Panc1 (cell line): ENCODE measurements around the gene SCG2. TPM values are rescaled to one million over a fixed set of nuclear protein-coding genes. Genes with fewer than 3 reads are reported as not detected.

Experiments used
- ATAC-seq: fragments of 200-7000 bp; cut with Tn5 transposase; 2 replicates; pipeline ENCODE4 v1.9.1; 2020; ENCODE audit warnings: mild to moderate bottlenecking, moderate library complexity
- BruUV-seq: library from RNA; stranded (reverse); fragments of 400-500 nt; replicated peaks from 2 replicates; lab custom pipeline; 2021; lab: Mats Ljungman, UMichigan
- CTCF ChIA-PET: fragments of 300-600 bp; sonication (Branson Sonifier 250); formaldehyde crosslinking; loops from one replicate; lab custom pipeline; 2022; ENCODE audit warnings: antibody characterized with exemption; lab: Charles Lee
- POLR2A ChIA-PET: fragments of 300-600 bp; sonication (Branson Sonifier 250); formaldehyde crosslinking; loops from one replicate; lab custom pipeline; 2022; ENCODE audit warnings: antibody characterized with exemption; lab: Charles Lee
- DNase-seq: peaks from one replicate; pipeline ENCODE4 v3.0.0-alpha.2; 2010; ENCODE audit warnings: low read depth, low spot score
- H3K27ac ChIP-seq: 2 replicates; pipeline ENCODE4 v1.5.1; 2011; ENCODE audit warnings: mild to moderate bottlenecking, low read length, inconsistent platforms
- H3K27me3 ChIP-seq: fragments of 200-500 bp; sonication (Bioruptor generic); 2 replicates; pipeline ENCODE4 v1.6.0; 2014; ENCODE audit warnings: low read length, inconsistent platforms; ENCODE audit not compliant: control insufficient read depth, insufficient read depth
- H3K36me3 ChIP-seq: fragments of 200-500 bp; sonication (Bioruptor generic); 2 replicates; pipeline ENCODE4 v1.5.1; 2014; ENCODE audit warnings: inconsistent platforms, mild to moderate bottlenecking, low read length, moderate library complexity; ENCODE audit not compliant: control insufficient read depth, insufficient read depth
- H3K4me1 ChIP-seq: 2 replicates; pipeline ENCODE4 v1.5.1; 2011; ENCODE audit warnings: inconsistent platforms, mild to moderate bottlenecking, low read length, moderate library complexity; ENCODE audit not compliant: control insufficient read depth, insufficient read depth
- H3K4me3 ChIP-seq, 2 experiments: 2 replicates each; pipeline ENCODE4 v1.5.1; 2011 to 2012; ENCODE audit warnings: low read depth in 2 of 2, low read length in 2 of 2, mild to moderate bottlenecking in 2 of 2, inconsistent platforms in 1 of 2, moderate library complexity in 1 of 2
- H3K9me3 ChIP-seq: fragments of 200-500 bp; sonication (Bioruptor generic); 2 replicates; pipeline ENCODE4 v1.5.1; 2014; ENCODE audit warnings: low read depth, mild to moderate bottlenecking, inconsistent platforms, low read length, moderate library complexity; ENCODE audit not compliant: control insufficient read depth, insufficient read depth
- POLR2AphosphoS5 ChIP-seq: IDR thresholded peaks from 2 replicates; pipeline ENCODE4 v1.6.1; 2012; ENCODE audit warnings: mild to moderate bottlenecking, low read depth, low read length, moderate library complexity
- SIN3A ChIP-seq: IDR thresholded peaks from 2 replicates; pipeline ENCODE4 v1.6.1; 2012; ENCODE audit warnings: low read depth, mild to moderate bottlenecking, low read length, moderate library complexity, borderline replicate concordance; ENCODE audit not compliant: insufficient read depth
- TCF7L2 ChIP-seq: IDR thresholded peaks from 2 replicates; pipeline ENCODE4 v1.6.1; 2011; ENCODE audit warnings: mild to moderate bottlenecking, low read depth, low read length, inconsistent platforms
- in situ Hi-C: cut with HindIII; loops from 2 replicates; pipeline ENCODE4 v1.10.0; 2016; ENCODE audit warnings: low sequenced_read_pairs, low pct_unique_long_range_greater_than_20kb
- intact Hi-C: fragments of 100-400 bp; cut with micrococcal nuclease; formaldehyde crosslinking; loops from one replicate; pipeline ENCODE4 v1.10.0; 2022; ENCODE audit not compliant: unreplicated experiment
- total RNA-seq: library from RNA; stranded (reverse); gene quantifications from one replicate; pipeline ENCODE4 v1.2.1, GENCODE V29; 2021; ENCODE audit not compliant: unreplicated experiment
- TF ChIP-seq, protein P1 (sequence below): fragments of 450-650 bp; IDR thresholded peaks from 2 replicates; pipeline ENCODE4 v1.5.1; 2017; ENCODE audit warnings: mild to moderate bottlenecking
- TF ChIP-seq, protein P2 (sequence below), 2 experiments: IDR thresholded peaks; 2 replicates each; pipeline ENCODE4 v1.6.1; 2011 to 2012; ENCODE audit warnings: low read depth in 2 of 2, control low read depth in 1 of 2, low read length in 1 of 2, mild to moderate bottlenecking in 1 of 2, moderate library complexity in 1 of 2; ENCODE audit not compliant: insufficient read depth in 1 of 2

SCG2 gene
- total RNA-seq, 1 experiment from 2014 or later = 1.7 TPM

DNA sequence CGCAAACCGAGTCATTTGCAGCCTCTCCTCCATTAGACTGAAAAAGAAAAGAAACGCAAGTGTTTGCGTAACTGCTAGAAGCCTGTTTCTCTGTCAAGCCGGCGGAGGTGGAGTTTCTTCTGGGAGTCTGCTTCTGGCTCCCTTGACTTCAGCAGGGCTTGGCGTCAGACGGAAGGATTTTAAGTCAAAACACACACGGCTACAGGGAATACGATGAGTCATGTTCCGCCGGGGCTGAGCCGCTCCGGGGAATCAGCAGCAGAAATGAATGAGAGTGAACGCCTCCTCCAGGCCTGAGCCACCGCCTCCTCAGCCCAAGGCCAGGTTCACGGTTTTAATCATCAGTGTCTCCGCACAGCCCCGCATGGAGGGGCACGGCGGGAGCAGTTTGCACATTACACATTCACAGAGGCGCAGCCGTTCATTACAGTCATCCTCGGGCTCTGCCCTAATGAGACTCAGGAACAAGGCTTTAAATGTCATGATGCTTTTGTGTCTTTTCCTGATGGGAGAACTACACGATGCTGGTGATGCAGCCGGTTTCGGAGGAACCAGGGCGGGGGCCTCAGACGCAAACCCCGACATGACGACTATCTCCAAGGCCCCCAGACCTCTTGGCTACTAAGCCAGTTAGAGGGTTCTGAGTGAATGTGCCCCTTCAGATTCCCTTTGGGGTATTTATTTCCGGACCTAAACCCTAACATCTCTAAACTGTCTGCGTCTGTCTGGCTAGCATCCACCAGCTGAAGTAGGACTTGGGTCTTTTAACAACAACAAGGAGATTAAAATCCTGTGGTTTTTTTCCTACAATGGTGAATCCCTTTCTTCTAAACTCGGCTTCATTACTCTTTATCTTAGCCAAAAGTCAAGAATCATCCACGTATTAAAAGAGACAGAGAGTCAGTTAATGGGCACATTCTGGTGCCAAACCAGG is 11.1 kb upstream of the SCG2 start:
- ATAC-seq (peak; percentile 99), DNase-seq (peak; percentile 66)
- Histone ChIP-seq H3K4me1 (peaks cover 13% of the 10 kb centered on the region), H3K36me3 (no peaks in the 10 kb centered on the region), H3K27me3 (no peaks in the 10 kb centered on the region), H3K27ac (peak overlapping the region; percentile 74), H3K9me3 (no peaks in the 10 kb centered on the region), H3K4me3 (peak overlapping the region; percentile 36 to 62)
- ChIA-PET CTCF (interaction anchor here (0.6 kb wide), 1 partner anchor 698 kb away, joined by 3 read pairs; no protein-coding TSS in a partner anchor), POLR2A (interaction anchor here (0.6 kb wide), 1 partner anchor 1510 kb away, joined by 3 read pairs; no protein-coding TSS in a partner anchor)
- BruUV-seq = no TSS peak
- intact Hi-C loops (no loop called here), in situ Hi-C loops (no loop called here)
- TF ChIP-seq SIN3A (no peak), TCF7L2 (no peak), POLR2AphosphoS5 (no peak)
- TF ChIP-seq, protein P1, sequence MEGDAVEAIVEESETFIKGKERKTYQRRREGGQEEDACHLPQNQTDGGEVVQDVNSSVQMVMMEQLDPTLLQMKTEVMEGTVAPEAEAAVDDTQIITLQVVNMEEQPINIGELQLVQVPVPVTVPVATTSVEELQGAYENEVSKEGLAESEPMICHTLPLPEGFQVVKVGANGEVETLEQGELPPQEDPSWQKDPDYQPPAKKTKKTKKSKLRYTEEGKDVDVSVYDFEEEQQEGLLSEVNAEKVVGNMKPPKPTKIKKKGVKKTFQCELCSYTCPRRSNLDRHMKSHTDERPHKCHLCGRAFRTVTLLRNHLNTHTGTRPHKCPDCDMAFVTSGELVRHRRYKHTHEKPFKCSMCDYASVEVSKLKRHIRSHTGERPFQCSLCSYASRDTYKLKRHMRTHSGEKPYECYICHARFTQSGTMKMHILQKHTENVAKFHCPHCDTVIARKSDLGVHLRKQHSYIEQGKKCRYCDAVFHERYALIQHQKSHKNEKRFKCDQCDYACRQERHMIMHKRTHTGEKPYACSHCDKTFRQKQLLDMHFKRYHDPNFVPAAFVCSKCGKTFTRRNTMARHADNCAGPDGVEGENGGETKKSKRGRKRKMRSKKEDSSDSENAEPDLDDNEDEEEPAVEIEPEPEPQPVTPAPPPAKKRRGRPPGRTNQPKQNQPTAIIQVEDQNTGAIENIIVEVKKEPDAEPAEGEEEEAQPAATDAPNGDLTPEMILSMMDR = no peak

DNA sequence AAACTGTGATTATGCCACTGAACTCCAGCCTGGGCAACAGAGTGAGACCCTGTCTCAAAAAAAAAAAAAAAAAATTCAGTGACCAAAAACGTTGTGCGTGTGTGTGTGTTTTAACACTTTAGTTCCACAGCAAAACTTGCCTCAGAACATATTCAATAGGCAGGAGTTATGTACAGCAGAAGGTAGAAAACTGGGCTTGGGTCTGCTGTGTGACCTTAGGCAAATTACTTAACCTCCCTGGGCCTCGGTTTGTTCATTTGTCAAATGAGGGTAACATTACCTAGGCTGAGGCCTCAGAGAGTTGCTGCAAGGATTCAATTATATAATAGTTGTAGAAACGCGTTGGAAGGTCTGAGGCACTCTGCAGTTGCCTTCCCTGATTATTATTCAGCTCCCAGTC is 10.3 kb upstream of the SCG2 start:
- ChIA-PET POLR2A (interaction anchor here (0.7 kb wide), 1 partner anchor 9 kb away, joined by 3 read pairs; no protein-coding TSS in a partner anchor), CTCF (interaction anchor here (0.7 kb wide), 1 partner anchor 63 kb away, joined by 5 read pairs; no protein-coding TSS in a partner anchor)
- peak overlapping the region; percentile 74 for H3K27ac ChIP-seq
- BruUV-seq = no TSS peak
- H3K9me3 ChIP-seq = no peaks in the 10 kb centered on the region
- H3K4me3 ChIP-seq = peak overlapping the region; percentile 36 to 62
- no peaks in the 10 kb centered on the region for H3K27me3 ChIP-seq
- intact Hi-C loops (no loop called here), in situ Hi-C loops (no loop called here)
- ATAC-seq (no peak), DNase-seq (no peak)
- peaks cover 13% of the 10 kb centered on the region for H3K4me1 ChIP-seq
- H3K36me3 ChIP-seq = no peaks in the 10 kb centered on the region
- TF ChIP-seq, protein P2, sequence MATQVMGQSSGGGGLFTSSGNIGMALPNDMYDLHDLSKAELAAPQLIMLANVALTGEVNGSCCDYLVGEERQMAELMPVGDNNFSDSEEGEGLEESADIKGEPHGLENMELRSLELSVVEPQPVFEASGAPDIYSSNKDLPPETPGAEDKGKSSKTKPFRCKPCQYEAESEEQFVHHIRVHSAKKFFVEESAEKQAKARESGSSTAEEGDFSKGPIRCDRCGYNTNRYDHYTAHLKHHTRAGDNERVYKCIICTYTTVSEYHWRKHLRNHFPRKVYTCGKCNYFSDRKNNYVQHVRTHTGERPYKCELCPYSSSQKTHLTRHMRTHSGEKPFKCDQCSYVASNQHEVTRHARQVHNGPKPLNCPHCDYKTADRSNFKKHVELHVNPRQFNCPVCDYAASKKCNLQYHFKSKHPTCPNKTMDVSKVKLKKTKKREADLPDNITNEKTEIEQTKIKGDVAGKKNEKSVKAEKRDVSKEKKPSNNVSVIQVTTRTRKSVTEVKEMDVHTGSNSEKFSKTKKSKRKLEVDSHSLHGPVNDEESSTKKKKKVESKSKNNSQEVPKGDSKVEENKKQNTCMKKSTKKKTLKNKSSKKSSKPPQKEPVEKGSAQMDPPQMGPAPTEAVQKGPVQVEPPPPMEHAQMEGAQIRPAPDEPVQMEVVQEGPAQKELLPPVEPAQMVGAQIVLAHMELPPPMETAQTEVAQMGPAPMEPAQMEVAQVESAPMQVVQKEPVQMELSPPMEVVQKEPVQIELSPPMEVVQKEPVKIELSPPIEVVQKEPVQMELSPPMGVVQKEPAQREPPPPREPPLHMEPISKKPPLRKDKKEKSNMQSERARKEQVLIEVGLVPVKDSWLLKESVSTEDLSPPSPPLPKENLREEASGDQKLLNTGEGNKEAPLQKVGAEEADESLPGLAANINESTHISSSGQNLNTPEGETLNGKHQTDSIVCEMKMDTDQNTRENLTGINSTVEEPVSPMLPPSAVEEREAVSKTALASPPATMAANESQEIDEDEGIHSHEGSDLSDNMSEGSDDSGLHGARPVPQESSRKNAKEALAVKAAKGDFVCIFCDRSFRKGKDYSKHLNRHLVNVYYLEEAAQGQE (IDR thresholded peaks at IDR 0.05; ENCODE audit: insufficient read depth in 1 of 2, low read depth in 2 of 2, low read length in 1 of 2) = no peak
- TF ChIP-seq POLR2AphosphoS5 (no peak), TCF7L2 (no peak), SIN3A (no peak)
- TF ChIP-seq, protein P1 = no peak
